Stomach (tissue), 9 donors: Measurements from ENCODE around the gene TUBGCP5. TPM values are rescaled to one million over a fixed set of nuclear protein-coding genes. Genes with fewer than 3 reads are reported as not detected.

Source experiments
- DNase-seq, 2 donors: peaks; one replicate each; pipeline versions ENCODE4 v3.0.0 to v3.0.0-alpha.2; 2013 to 2019
- H3K27ac ChIP-seq, 5 donors: fragments of 200-600 bp in 4 of 5; sonication (generic) in 4 of 5; one replicate each; pipeline ENCODE4 v1.5.1; 2013 to 2019; ENCODE audit warnings: mild to moderate bottlenecking in 1 of 5, moderate library complexity in 1 of 5
- H3K27me3 ChIP-seq, 3 donors: fragments of 200-600 bp; sonication (generic); one replicate each; pipeline ENCODE4 v1.5.1; 2017 to 2019; ENCODE audit warnings: mixed run types in 1 of 3
- H3K36me3 ChIP-seq, 4 donors: fragments of 200-600 bp; sonication (generic); 1 replicate in 3 of 4; 2 replicates in 1 of 4; pipeline ENCODE4 v1.5.1; 2016 to 2019
- H3K4me1 ChIP-seq, 4 donors: fragments of 200-600 bp; sonication (generic); one replicate each; pipeline ENCODE4 v1.5.1; 2016 to 2019
- H3K4me3 ChIP-seq, 4 donors: fragments of 200-600 bp; sonication (generic) in 3 of 4; one replicate each; pipeline ENCODE4 v1.5.1; 2016 to 2019; ENCODE audit warnings: mild to moderate bottlenecking in 1 of 4
- H3K9me3 ChIP-seq, 4 donors: fragments of 200-600 bp; sonication (generic); one replicate each; pipeline ENCODE4 v1.5.1; 2016 to 2019
- EP300 ChIP-seq: sonication (generic); formaldehyde crosslinking; IDR thresholded peaks from one replicate; pipeline ENCODE4 v1.6.1; 2017; ENCODE audit warnings: antibody characterized with exemption
- POLR2A ChIP-seq, 4 donors: fragments of 450-650 bp; IDR thresholded peaks; one replicate each; pipeline ENCODE4 v1.6.1; 2016; ENCODE audit warnings: antibody characterized with exemption in 4 of 4, control low read depth in 2 of 4, mild to moderate bottlenecking in 1 of 4, moderate library complexity in 1 of 4
- POLR2AphosphoS5 ChIP-seq, 3 donors: sonication (generic); formaldehyde crosslinking; IDR thresholded peaks; one replicate each; pipeline ENCODE4 v1.6.1; 2016; ENCODE audit warnings: antibody characterized with exemption in 3 of 3
- WGBS, 5 donors: extraction: QIAGEN DNeasy Blood & Tissue Kit in 3 of 5; methylation state at CpG; one replicate each; pipeline versions ENCODE4 v1.1.5 to v1.1.7; 2013 to 2018; 5-methylcytosine and 5-hydroxymethylcytosine counted together
- intact Hi-C: fragments of 100-400 bp; cut with DNase I; formaldehyde crosslinking; loops from one replicate; pipeline ENCODE4 v1.15.1; 2023; ENCODE audit warnings: low total_unique reads
- polyA plus RNA-seq, 3 donors: library from polyadenylated mRNA; stranded (reverse); fragments of 200-250 nt; gene quantifications; one replicate each; pipeline ENCODE4 v1.2.3, GENCODE V29; 2013
- total RNA-seq, 5 donors: library from RNA; depleted of rRNA; stranded (reverse); fragments of >200 nt; gene quantifications; one replicate each; pipeline versions ENCODE4 v1.1.0 to v1.2.3, GENCODE V29; 2014 to 2016
- TF ChIP-seq, protein P1 (sequence below), 7 experiments: fragments of 450-650 bp in 4 of 7; fragments of 200-600 bp in 3 of 7; sonication (generic) in 3 of 7; IDR thresholded peaks; one replicate each; pipeline ENCODE4 v1.5.1; 2016 to 2019; ENCODE audit warnings: antibody characterized with exemption in 7 of 7, control low read depth in 2 of 7, mild to moderate bottlenecking in 1 of 7
- donor health status: healthy with polysubstance abuse.
- donor health status: Bipolar disorder and iron deficiency.
- donor health status: healthy.

Gene TUBGCP5
- total and polyA plus RNA-seq, 8 donors: 4.1 to 44.2 (median 9.9) TPM

DNA sequence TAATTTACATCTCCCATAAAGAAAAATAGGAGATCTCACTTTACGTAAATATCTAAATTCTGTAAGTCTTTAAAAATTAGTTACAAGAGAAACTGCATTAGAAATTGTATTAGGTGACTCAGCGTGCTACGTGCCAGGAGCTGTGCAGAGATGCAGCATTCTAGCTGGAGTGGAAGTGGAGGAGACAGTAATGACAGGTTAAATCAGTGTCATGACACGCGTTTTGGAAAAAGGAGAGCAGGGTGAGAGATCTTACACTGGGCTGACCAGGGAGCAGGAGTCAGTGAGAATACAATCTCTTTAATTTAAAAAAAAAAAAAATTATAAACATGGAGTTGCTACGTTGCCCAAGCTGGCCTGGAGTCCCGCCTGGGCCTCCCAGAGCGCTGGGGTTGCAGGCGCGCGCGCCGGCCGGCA lies 635 bp downstream of the TUBGCP5 start:
- peaks cover 0 to 30% (median 26%) of the 10 kb centered on the region in 4 donors for H3K36me3 ChIP-seq
- peak overlapping the region; percentile 67 to 90 (median 86) for H3K4me3 ChIP-seq
- peaks cover 3 to 26% (median 24%) of the 10 kb centered on the region in 4 donors for H3K4me1 ChIP-seq
- DNase-seq: no peak
- intact Hi-C loops: no loop called here
- no peaks in the 10 kb centered on the region for H3K9me3 ChIP-seq
- TF ChIP-seq POLR2AphosphoS5 (IDR thresholded peaks at IDR 0.05): no peak
- TF ChIP-seq, protein P1, sequence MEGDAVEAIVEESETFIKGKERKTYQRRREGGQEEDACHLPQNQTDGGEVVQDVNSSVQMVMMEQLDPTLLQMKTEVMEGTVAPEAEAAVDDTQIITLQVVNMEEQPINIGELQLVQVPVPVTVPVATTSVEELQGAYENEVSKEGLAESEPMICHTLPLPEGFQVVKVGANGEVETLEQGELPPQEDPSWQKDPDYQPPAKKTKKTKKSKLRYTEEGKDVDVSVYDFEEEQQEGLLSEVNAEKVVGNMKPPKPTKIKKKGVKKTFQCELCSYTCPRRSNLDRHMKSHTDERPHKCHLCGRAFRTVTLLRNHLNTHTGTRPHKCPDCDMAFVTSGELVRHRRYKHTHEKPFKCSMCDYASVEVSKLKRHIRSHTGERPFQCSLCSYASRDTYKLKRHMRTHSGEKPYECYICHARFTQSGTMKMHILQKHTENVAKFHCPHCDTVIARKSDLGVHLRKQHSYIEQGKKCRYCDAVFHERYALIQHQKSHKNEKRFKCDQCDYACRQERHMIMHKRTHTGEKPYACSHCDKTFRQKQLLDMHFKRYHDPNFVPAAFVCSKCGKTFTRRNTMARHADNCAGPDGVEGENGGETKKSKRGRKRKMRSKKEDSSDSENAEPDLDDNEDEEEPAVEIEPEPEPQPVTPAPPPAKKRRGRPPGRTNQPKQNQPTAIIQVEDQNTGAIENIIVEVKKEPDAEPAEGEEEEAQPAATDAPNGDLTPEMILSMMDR (IDR thresholded peaks at IDR 0.05): no peak
- TF ChIP-seq EP300: no peak
- TF ChIP-seq POLR2A (IDR thresholded peaks at IDR 0.05): no peak
- 3 to 4% (median 3%) methylated on average over 14 of the region's 14 CpGs for WGBS, 5 donors
- H3K27me3 ChIP-seq: no peaks in the 10 kb centered on the region
- peak overlapping the region; percentile 61 to 91 (median 88) for H3K27ac ChIP-seq

DNA sequence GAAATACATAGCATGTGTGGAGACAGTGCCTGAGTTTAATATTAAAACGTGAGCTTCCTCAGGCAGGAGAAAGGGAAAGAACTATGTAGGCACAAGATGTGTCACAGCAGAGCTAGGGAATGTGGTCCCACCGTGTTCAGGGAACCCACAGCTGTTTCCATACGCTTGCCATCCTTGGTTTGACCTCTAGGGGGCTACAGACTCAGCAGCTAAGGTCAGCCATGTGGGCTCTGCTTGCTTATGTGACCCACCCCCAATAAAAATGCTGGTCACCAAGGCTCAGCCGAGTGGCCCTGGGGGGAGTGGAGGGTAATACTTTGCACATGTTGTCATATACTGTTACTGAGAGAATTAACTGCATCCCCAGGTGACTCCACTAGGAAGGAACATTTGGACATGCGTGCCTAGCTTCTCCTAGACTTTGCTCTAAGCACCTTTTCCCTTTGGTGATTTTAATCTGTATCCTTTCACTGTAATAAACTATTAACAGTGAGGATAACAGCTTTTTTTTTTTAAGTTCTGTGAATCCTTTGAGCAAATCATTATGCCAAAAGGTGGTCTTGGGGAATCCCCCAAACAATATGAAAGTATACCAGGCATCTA lies 3.3 kb downstream of the TUBGCP5 start:
- WGBS, 5 donors: 54 to 65% (median 60%) methylated on average over 5 of the region's 5 CpGs
- no peaks in the 10 kb centered on the region for H3K27me3 ChIP-seq

DNA sequence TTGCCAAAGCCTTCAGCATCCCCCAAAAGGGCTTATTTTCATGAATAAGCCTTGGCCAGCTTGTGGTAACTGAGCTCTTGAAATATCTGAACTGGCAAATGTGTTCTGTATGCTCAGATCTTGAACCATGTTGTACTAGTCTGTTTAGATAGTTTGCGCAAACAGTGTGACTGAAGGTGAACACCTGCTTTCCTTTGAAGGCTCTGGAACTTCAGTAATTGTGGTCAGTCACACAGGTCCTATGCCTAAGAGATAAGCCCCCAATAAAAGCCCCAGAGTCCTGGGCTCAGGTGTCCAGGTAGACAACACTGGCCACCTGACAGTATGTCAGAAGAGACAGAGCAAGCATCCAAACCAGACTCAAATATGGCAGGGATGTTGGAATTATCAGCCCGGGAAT lies 5.4 kb downstream of the TUBGCP5 start:
- H3K36me3 ChIP-seq: peaks cover 24 to 78% (median 70%) of the 10 kb centered on the region in 4 donors
- TF ChIP-seq POLR2AphosphoS5 (IDR thresholded peaks at IDR 0.05) (no peak), POLR2A (IDR thresholded peaks at IDR 0.05) (no peak), EP300 (no peak)
- TF ChIP-seq, protein P1 (IDR thresholded peaks at IDR 0.05): no peak
- peaks cover 3 to 20% (median 18%) of the 10 kb centered on the region in 4 donors for H3K4me1 ChIP-seq
- intact Hi-C loops: no loop called here
- no peak overlapping the region for H3K4me3 ChIP-seq
- 64 to 86% (median 69%) methylated on average over 2 of the region's 2 CpGs for WGBS, 5 donors
- H3K27ac ChIP-seq: no peak overlapping the region
- no peaks in the 10 kb centered on the region for H3K27me3 ChIP-seq
- DNase-seq: peak in 1 of 2 donors; percentile 14
- H3K9me3 ChIP-seq: no peaks in the 10 kb centered on the region

More for the DNA sequence above, 3.3 kb downstream of the TUBGCP5 start:
- H3K4me3 ChIP-seq: no peak overlapping the region
- H3K4me1 ChIP-seq: peaks cover 3 to 26% (median 24%) of the 10 kb centered on the region in 4 donors
- peaks cover 8 to 57% (median 50%) of the 10 kb centered on the region in 4 donors for H3K36me3 ChIP-seq
- intact Hi-C loops: no loop called here
- H3K9me3 ChIP-seq: no peaks in the 10 kb centered on the region
- TF ChIP-seq, protein P1 (IDR thresholded peaks at IDR 0.05): peak in 4 of 7 experiments; percentile 20 to 71 (median 58)
- no peak for TF ChIP-seq POLR2AphosphoS5 (IDR thresholded peaks at IDR 0.05)
- H3K27ac ChIP-seq: no peak overlapping the region
- DNase-seq: peak; percentile 36 to 70

DNA sequence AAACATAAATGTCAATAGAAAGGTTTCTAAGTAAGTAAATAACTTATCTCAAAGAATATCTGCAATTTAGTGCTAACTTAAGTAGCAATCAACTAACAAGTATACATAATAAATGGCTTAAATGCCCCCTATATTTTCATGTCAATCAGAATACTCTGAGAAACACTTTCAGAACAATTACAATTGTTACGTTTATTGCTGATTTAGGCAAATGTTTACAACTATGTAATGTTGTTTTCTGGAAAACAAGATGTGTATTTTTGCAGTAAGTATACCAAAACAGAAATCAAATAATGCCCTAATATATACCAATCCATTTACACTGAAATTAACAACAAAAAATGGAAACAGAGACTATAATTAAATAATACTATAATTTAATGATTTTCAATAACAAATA lies 13.2 kb downstream of the TUBGCP5 start:
- H3K9me3 ChIP-seq: no peaks in the 10 kb centered on the region
- intact Hi-C loops: no loop called here
- no peak overlapping the region for H3K4me3 ChIP-seq
- no peaks in the 10 kb centered on the region for H3K27me3 ChIP-seq
- 76 to 93% (median 83%) methylated on average over 1 of the region's 1 CpG for WGBS, 5 donors
- peaks cover 55 to 100% (median 100%) of the 10 kb centered on the region in 4 donors for H3K36me3 ChIP-seq
- no peak overlapping the region for H3K27ac ChIP-seq
- H3K4me1 ChIP-seq: no peaks in the 10 kb centered on the region
- TF ChIP-seq, protein P1 (IDR thresholded peaks at IDR 0.05): no peak
- TF ChIP-seq POLR2A (IDR thresholded peaks at IDR 0.05): no peak
- TF ChIP-seq EP300: no peak
- TF ChIP-seq POLR2AphosphoS5 (IDR thresholded peaks at IDR 0.05): no peak
- no peak for DNase-seq
